ENCODE data around the gene CDA.

CDA gene

GRCh38 chr1:20618550-20618949, 29.7 kb downstream of the CDA start:
- DNase-seq, result no peak

GRCh38 chr1:20619999-20620398, 31.1 kb downstream of the CDA start:
- DNase-seq, result no peak

- no peak for DNase-seq
These were observed 32.1 kb downstream of the CDA start for GRCh38 chr1:20621012-20621411.

- DNase-seq, result no peak
These were observed 35.8 kb downstream of the CDA start for GRCh38 chr1:20624709-20625108.

GRCh38 chr1:20625176-20626097, 36.5 kb downstream of the CDA start:
- no peak for DNase-seq

GRCh38 chr1:20626098-20626427, 37.2 kb downstream of the CDA start:
- DNase-seq, result no peak

GRCh38 chr1:20626524-20626923, 37.6 kb downstream of the CDA start:
- DNase-seq, result no peak

- DNase-seq, result no peak
These were observed 41.8 kb downstream of the CDA start for GRCh38 chr1:20630729-20631128.

- DNase-seq, result no peak
These were observed 43.5 kb downstream of the CDA start for GRCh38 chr1:20632386-20632785.

GRCh38 chr1:20633190-20634064, 44.5 kb downstream of the CDA start, which contains the start of gene PINK1:
Gene PINK1 (plus strand): TSS chr1:20633458. CDS start chr1:20633549, 91 bp downstream.
- peak; percentile 77 for DNase-seq

GRCh38 chr1:20634065-20634593, 45.2 kb downstream of the CDA start:
- DNase-seq, result no peak

- DNase-seq, result peak; percentile 66
These were observed 45.7 kb downstream of the CDA start for GRCh38 chr1:20634594-20635084.

GRCh38 chr1:20636785-20637347, 48.0 kb downstream of the CDA start:
- no peak for DNase-seq

GRCh38 chr1:20640183-20640597, 51.3 kb downstream of the CDA start:
- DNase-seq, result peak; percentile 66

GRCh38 chr1:20641975-20642374, 53.1 kb downstream of the CDA start:
- no peak for DNase-seq

- no peak for DNase-seq
These were observed 54.2 kb downstream of the CDA start for GRCh38 chr1:20643080-20643479.

GRCh38 chr1:20644416-20644815, 55.5 kb downstream of the CDA start:
- no peak for DNase-seq

GRCh38 chr1:20645414-20645813, 56.5 kb downstream of the CDA start:
- no peak for DNase-seq

GRCh38 chr1:20648438-20648837, 59.5 kb downstream of the CDA start:
- DNase-seq, result no peak

- no peak for DNase-seq
These were observed 60.0 kb downstream of the CDA start for GRCh38 chr1:20648946-20649345.

GRCh38 chr1:20652300-20652699, 63.4 kb downstream of the CDA start:
- DNase-seq, result no peak

- DNase-seq, result no peak
These were observed 65.3 kb downstream of the CDA start for GRCh38 chr1:20654104-20654690.

GRCh38 chr1:20657024-20657423, 68.1 kb downstream of the CDA start:
- no peak for DNase-seq

Data from hematopoietic multipotent progenitor cell treated with erythropoietin and hydrocortisone succinate and interleukin-3 and kit ligand, for 8 days (in vitro differentiated cells).